Right ventricle myocardium superior (tissue), 1 donor: ENCODE results near the gene HOXC13. TPM values are rescaled to one million over a fixed set of nuclear protein-coding genes. Genes with fewer than 3 reads are reported as not detected.

Experiments used
- ATAC-seq: fragments of 200-7000 bp; cut with Tn5 transposase; one replicate; pipeline ENCODE4 v1.9.1; 2020; ENCODE audit warnings: mild to moderate bottlenecking; ENCODE audit not compliant: poor library complexity
- DNase-seq: peaks from one replicate; pipeline ENCODE4 v3.0.0-alpha.2; 2020
- intact Hi-C: fragments of 100-400 bp; cut with DNase I; formaldehyde crosslinking; loops from one replicate; pipeline ENCODE4 v1.11.2; 2022
- total RNA-seq: library from RNA; stranded (reverse); fragmentation: NEBNext Ultra II Directional; extraction: Animal tissue kit (Norgen Biotek cat#: 25700); gene quantifications from one replicate; pipeline ENCODE4 v1.2.1, GENCODE V29; 2021
- donor health status: DM: no; HTN: yes; CAD: no; lungs with severe emphysema.

Gene HOXC13
- total RNA-seq, 1 donor from 2014 or later = not detected

DNA sequence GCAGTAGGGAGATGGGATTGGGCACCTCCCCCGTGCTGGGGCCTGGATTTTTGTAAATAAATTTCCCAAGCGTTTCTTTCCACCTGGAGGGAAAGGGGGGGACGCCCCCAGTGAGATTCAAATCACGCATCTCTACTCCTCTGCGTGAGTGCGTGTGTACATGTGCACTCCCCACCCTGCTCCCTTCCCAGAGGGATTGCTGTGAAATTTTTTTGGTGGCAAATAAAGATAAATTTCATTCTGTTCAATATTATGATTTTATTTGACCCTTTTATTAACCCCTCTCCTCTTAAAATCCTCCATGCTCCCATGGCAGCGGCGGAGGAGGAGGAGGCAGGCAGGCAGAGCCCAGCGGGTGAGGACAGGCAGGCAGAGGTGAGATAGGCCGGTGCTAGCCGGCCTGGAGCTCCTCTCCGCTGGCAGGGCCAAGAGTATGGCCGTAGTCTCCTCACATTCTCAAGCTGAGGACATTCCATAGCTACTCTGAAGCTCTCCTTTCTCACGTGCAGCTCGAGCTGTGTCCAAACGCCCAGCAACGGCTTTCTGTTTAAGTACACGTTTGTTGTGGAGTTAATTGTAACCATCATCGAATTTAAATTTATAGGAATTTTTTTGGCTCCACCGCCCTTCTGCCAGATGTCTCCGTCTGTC lies 37.7 kb downstream of the HOXC13 start:
- ATAC-seq (no peak), DNase-seq (no peak)
- intact Hi-C loops = no loop called here

DNA sequence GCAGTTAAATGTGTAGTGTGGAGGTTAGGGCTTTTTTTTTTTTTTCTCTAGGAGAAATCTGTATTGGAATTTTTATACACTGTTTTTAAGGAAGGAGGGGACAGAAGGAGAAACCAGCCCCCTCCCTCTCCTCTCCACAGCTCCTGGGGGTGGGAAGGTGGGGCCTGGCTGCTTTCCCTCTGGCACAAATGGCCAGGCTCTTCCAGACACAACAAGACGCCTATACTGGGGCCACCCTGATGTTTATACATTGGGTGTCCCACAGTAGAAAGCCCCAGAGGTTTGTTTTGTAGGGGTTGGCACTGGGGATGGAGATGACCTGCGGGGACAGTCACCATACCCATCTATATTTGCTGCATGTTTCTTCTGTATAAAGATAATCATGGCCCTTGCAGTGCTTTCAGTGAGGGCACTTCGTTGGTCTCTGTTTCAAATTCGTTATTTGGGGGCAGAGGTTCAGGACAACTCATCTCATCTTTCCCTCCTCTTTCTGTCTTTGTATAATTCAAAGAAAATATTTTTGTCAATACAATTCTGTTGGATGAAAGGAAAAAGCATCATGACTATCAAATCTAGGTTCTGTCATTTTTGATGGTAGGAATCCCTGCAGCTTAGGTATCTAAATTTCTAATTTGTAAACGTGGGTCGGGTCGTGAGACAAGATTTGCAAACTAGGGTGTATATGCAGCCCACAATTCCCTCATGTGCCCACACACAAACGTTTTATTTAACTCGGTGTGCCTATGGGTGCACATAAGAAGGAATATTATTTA lies 38.4 kb downstream of the HOXC13 start:
- no peak for DNase-seq
- ATAC-seq = no peak
- intact Hi-C loops = no loop called here

DNA sequence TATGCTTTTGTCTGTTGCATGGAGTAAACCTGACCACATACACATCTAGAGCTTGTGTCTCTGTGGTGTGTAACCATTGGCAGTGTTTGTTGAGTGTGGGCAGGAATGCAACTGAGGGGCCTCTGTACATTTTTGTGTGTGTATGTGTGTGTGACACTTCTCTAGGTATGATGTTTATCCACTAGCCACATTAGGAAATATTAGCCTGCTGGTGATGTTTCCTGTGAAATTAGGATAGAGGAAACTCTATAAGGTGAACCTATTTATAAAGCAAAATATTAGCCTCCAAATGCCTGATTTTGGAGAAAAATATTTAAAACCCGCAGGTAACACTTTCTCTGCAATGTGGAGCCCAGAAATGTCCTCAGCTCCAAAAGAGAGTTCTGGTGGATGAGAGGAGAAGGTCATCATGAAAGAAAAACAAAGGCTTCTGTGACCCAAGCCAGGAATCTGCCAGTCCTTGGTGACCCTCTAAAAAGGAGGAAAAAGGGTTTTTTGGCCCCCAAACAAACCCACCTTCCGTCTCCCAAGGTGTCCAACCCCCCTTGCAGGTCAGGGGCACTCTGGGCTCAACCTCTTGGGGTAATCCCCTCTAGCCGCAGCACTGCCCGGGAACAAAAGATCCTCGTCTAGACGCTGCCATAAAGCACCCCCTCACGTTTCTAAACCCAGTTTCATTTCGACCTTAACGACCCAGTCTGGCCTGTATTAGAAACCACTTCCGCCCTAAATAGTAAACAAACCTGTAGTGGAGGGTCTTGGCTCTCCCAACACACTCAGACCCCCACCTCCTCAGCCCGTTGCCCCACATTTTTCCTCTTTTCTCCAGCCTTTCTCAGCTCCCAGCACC lies 39.2 kb downstream of the HOXC13 start:
- intact Hi-C loops = no loop called here
- DNase-seq = no peak
- no peak for ATAC-seq

DNA sequence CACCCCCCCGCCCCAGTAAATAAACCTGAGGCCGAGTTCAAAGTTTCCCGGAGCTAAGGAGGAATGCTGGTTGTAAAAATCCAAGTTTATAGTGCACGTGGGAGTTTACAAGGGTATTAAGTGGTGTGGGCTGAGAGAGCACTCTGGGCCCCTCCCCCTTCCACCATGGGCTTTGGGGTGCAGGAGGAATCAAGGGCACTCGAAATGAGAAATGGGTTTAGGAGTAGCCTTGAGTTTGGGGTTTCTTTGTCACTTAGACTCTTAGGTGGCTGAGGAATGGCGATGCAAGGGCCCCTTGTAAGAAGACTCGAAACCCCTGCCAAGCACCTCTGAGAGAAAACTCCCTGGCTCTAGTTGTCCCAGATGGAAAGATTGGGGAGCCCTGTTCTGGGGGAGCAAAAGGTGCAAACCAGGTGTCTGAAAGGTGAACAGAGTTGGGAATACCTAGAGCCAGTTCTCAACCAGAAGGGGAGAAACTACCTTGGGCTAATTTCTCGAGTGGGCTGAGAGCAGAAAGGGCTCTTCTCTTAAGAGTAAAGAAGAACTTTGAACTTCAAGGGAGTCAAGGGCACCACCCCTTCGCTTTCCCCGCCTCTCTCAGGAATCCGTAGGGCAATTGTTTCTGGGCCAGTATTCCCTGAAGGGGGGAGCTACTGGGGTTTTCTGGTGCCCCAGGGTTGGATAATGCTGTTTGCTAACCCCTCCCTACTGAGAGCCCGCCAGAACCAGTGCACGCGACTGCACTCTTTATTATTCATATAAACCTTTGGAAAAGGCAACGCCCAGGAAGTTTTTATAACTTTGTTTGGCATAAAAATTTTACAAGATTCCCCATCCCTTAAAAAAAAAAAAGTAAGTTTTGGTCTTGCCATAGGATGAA lies 40.1 kb downstream of the HOXC13 start:
- no peak for DNase-seq
- ATAC-seq = no peak
- intact Hi-C loops = no loop called here

DNA sequence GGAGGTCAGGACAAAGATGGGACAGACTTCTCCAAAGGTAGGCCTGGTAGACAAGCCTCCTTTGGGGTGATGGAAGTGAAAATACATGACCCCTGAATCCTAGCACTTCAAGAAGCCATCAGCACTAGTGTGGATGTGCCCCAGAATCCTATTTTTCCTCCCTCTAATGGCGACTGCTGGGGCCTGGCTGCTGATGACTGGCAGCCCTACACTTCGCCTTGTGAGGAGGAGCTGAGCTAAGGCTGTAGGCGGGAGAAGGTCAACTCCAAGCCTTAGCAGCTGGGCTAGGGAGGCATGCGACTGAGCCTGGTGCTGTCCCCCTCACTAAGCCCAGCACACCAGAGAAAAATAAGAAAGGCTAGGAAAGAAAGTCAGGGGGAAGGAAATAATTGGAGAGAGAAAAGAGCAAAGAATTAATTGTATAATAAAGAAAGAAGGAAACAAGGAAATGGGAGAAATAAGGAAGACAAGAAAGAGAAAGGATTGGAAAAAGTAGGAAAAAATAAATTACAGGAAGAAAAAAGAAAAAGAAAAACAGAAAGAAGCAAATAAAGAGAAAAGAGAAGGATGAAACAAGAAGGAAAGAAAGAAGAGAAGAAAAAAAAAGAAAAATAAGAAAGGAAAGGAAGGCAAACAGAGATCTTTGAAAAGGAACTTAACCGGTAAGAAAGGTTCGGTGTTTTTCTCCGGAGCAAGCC lies 41.6 kb downstream of the HOXC13 start:
- intact Hi-C loops = no loop called here
- DNase-seq (no peak), ATAC-seq (no peak)

DNA sequence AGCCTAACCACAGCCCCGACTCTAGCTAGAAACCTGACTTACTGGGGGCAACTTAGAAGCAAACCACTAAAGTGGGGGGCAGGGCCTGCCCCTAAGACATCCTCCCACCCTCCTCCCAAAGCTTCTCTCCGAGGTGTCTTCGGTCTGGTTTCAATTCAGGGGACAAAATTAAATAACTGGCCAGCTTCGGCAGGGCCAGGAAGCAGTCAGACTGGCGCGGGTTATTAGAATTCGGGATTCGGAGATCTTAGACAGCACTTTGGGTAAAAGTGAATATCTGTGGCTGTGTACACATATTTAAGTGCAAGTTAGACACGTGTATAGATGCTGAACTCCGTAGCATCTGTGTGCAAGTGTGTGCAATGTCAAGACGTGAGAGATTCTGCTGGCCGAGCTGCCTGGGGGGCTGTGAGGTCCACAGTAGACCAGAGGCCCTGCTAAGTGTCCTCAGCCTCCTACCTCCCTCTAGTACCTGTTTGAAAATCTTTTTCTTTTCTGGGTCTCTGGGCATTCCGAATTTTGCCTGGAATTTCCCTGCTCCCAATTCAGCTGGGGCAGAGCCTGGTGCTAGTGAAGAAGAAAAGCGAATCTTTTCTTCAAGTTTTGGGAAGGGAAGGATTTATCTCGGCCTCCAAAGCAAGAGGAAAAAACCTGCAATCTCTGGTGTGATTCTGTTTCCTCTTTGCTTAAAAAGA lies 42.3 kb downstream of the HOXC13 start:
- no peak for DNase-seq
- intact Hi-C loops = no loop called here
- ATAC-seq = no peak

DNA sequence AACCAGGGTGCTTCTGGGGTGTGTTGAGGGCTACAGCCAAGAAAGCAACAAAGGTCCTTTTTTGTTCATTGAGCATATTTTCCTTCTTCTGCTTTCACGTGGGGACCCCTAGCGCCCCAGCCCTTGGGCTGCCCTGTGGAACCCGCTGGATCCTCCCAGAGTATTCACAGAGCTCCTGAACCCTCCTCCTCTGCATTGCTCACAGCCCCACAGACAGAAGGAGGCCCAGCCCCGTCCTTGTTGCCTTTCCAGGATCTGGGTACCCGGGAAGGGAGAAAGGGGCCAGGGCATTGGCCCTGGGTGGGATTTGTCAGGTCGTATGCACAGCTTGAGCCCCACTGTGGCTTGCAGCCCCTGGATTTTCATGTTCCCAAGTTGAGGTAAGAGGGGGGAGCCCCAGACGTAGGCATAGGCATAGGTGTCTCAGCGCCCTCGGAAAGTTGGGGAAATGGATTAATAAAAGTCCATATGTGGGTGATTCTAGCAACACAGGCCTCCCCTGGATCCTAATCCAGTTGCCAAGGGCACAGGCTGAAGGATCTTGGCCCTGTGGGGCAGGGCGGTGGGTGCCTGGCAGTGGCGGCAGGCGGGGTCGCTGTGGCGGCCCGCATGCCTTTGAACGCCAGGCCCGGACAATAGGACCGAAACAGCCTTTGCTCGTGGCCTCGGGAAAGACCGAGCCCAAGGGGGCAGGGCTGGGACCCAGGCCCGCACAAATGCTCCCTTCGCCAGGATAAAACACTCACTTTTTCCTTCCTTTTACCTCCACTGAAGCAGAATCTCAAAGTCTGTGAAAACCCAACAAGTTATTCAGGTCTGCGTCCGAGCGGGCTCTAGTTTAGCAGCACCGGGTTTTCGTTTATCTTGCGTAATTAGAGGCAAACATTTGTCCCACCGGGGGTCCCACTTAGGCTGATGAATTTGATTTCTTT lies 43.3 kb downstream of the HOXC13 start:
- intact Hi-C loops = no loop called here
- DNase-seq (no peak), ATAC-seq (no peak)

DNA sequence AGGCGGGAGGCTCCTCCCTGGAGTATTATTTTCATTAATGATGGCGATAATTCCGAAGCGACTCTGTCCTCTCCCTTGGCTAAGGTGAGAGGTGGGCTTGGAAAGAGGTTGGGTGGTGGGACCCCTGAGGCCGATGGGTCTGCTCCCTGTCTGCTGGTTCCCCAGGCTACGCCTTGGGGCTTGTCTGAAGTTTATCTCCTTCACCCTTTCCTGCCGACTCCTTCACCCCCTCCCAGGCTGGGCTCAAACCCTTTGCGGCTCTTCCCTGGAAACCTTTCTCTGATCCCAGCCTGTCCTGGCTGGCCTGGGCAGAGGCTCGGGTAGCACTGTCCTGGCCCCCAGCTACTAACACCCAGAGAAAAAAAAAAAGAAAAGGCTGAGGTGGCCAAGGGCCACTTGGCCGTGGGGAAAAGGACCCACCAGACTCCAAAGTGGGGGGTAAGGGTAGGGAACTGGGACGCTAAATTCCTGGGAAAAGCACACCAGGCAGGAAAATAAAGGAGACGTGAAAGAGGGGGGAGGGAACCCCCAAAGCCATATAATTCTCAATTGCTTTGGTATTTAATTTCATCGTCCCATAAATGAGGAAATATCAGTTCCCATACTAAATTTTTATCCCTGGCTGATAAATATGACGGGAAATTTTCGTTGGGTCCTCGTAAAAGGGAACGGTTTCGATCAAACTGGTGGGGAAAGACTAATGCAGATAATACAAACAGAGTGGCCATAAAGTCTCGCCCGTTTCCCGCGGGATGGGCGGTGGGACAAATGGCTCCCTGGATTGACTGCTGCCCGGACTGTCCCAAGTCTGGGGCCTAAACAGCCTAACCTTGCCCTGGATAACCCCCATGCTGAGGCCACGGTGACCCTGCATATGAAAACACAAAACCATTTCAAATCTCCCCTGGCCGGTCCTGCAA lies 44.3 kb downstream of the HOXC13 start:
- no peak for DNase-seq
- intact Hi-C loops = no loop called here

DNA sequence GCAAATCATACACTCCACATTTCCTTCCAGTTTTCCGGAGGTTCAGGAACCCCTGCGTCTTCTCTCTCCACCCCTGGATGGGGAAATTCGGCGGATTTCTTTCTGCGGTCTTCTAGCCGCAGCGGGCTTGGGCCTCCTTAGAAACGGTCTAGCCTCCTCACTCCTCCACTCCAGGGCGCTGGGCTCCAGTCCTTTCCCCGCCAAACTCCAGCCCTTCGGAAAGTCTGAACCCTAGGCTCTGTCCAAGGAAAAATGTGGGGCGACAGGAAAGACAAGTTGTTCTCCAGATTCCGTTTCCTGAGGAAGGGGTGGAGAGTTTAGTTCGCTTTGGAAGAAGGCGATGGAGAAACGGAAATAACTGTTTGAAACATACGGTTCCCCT lies 44.9 kb downstream of the HOXC13 start:
- intact Hi-C loops = no loop called here
- ATAC-seq = no peak
- DNase-seq = no peak

More for the DNA sequence above, 44.3 kb downstream of the HOXC13 start:
- no peak for ATAC-seq

DNA sequence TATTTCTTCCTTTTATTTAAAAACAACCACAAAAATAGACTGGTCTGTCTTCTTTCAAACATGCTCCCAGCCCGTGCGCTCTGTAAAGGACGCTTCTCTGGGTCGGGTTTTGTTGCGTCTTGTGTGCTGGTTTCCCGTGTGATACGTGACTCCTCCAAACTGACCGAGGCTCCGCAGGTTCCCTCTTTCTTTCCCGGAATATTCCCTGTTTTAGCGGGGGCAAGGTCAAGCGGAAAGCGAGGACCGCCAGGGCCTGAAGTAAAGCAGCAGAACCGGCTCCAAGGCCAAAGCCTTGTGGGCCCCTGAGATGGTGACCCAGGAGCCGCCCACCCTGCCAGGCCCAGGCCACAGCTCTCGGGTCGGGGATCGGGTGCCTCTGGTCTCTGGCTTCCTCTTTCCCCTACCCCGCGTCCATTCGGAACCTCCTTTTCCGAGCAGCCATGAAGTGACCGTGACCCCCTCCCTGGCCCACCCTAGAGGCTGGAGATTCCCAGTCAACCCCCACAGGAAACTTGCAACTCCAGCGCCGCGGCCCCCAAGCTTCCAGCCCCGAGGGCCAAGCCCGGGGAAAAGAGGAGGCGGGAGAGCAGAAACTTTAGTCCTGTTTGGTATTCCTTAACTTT lies 45.4 kb downstream of the HOXC13 start:
- DNase-seq (no peak), ATAC-seq (no peak)
- intact Hi-C loops = no loop called here

DNA sequence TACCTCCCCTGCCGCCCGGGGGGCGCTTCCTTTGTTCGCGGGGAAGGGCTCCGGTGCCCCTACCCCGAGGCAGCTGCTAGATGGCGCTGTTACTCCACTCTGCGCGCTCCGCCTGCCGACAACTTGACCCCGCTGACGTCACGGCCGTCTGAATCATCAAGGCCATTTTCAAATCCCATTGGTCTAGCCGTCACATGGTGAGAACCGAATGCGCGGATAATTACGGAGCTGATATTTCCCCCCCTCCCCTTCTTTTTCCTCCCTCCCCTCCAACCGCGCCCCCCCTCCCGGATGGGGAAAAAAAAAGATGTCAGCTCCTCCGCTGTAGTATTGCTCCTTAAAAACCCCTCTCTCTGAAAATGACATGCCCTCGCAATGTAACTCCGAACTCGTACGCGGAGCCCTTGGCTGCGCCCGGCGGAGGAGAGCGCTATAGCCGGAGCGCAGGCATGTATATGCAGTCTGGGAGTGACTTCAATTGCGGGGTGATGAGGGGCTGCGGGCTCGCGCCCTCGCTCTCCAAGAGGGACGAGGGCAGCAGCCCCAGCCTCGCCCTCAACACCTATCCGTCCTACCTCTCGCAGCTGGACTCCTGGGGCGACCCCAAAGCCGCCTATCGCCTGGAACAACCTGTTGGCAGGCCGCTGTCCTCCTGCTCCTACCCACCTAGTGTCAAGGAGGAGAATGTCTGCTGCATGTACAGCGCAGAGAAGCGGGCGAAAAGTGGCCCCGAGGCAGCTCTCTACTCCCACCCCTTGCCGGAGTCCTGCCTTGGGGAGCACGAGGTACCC lies 46.5 kb downstream of the HOXC13 start, which contains the start of gene HOXC10:
TSS of gene HOXC10 (plus strand) at position 246 of the 791 bp plus-strand sequence. CDS start at position 360, 114 bp downstream.
- intact Hi-C loops = no loop called here
- ATAC-seq (peak; percentile 55), DNase-seq (peak; percentile 86)

DNA sequence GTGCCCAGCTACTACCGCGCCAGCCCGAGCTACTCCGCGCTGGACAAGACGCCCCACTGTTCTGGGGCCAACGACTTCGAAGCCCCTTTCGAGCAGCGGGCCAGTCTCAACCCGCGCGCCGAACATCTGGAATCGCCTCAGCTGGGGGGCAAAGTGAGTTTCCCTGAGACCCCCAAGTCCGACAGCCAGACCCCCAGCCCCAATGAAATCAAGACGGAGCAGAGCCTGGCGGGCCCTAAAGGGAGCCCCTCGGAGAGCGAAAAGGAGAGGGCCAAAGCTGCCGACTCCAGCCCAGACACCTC lies 47.0 kb downstream of the HOXC13 start:
- ATAC-seq (no peak), DNase-seq (peak; percentile 26)
- intact Hi-C loops = no loop called here

DNA sequence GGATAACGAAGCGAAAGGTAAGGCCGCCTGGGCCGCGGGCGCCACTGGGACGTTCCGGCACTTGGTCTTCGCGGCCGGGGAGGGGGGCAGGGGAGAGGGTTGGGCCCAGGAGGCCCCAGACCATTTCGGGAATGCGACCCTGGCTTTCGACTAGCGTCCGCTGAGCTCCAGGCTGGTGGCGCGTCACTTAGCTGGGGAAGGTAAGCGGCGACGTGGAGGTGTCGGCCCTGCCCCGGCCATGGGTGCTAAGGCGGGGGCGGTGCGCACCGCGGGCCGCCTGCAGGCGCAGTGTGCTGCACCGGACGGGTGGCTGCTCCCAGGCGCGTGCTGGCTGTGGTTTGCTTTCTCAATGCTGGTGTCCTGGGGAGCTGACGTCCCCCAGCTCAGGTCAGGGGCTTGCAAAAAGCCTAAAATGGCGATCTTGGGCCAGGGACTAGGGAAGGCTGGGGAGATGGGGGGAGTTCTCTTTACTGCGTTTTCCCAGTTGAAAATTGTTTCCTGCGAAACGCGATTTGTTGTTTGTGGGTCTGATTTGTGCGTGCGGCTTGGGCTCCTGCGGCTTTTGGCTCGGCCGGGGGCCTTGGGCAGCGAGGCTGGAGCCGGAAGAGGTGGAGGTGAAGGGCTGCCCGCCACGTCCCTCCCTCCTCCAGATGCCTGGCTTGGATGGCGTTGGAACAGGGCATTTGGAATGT lies 47.5 kb downstream of the HOXC13 start:
- intact Hi-C loops = no loop called here
- ATAC-seq = no peak
- DNase-seq = peak; percentile 31
